ENCODE measurements around the gene PGP. TPM values are rescaled to one million over a fixed set of nuclear protein-coding genes. Genes with fewer than 3 reads are reported as not detected.

PGP gene
- total RNA-seq, 1 experiment from 2014 or later, result 48.7 TPM

GRCh38 chr16:2198283-2198682 lies 16.4 kb downstream of the PGP start:
- Histone ChIP-seq H3K9me3 (ENCODE audit: control insufficient read depth, insufficient read depth, low read depth, low read length) (no peaks in the 10 kb centered on the region), H3K4me3 (ENCODE audit: low read depth in 2 of 2, low read length in 2 of 2) (no peak overlapping the region), H3K27me3 (ENCODE audit: control insufficient read depth, insufficient read depth, low read length) (no peaks in the 10 kb centered on the region), H3K27ac (ENCODE audit: low read length) (no peak overlapping the region), H3K36me3 (ENCODE audit: control insufficient read depth, insufficient read depth, low read length) (no peaks in the 10 kb centered on the region), H3K4me1 (ENCODE audit: control insufficient read depth, insufficient read depth, low read length) (no peaks in the 10 kb centered on the region; the same call in none of the 2 replicates)
- intact Hi-C loops (cut with micrococcal nuclease; ENCODE audit: unreplicated experiment), result no loop called here
- no TSS peak for BruUV-seq (replicated peaks)
- ChIA-PET POLR2A (no interaction called here), CTCF (interaction anchor here (0.5 kb wide), 1 partner anchor 737 kb away, joined by 9 read pairs; no protein-coding TSS in a partner anchor)
- DNase-seq (ENCODE audit: low read depth, low spot score), result no peak
- TF ChIP-seq REST (IDR thresholded peaks at IDR 0.05; ENCODE audit: insufficient read depth in 1 of 2, low read depth in 2 of 2, low read length in 1 of 2) (no peak), TCF7L2 (IDR thresholded peaks at IDR 0.05; ENCODE audit: low read depth, low read length) (no peak), POLR2AphosphoS5 (IDR thresholded peaks at IDR 0.05; ENCODE audit: low read depth, low read length) (no peak)
- TF ChIP-seq, protein P1, sequence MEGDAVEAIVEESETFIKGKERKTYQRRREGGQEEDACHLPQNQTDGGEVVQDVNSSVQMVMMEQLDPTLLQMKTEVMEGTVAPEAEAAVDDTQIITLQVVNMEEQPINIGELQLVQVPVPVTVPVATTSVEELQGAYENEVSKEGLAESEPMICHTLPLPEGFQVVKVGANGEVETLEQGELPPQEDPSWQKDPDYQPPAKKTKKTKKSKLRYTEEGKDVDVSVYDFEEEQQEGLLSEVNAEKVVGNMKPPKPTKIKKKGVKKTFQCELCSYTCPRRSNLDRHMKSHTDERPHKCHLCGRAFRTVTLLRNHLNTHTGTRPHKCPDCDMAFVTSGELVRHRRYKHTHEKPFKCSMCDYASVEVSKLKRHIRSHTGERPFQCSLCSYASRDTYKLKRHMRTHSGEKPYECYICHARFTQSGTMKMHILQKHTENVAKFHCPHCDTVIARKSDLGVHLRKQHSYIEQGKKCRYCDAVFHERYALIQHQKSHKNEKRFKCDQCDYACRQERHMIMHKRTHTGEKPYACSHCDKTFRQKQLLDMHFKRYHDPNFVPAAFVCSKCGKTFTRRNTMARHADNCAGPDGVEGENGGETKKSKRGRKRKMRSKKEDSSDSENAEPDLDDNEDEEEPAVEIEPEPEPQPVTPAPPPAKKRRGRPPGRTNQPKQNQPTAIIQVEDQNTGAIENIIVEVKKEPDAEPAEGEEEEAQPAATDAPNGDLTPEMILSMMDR (IDR thresholded peaks at IDR 0.05), result no peak
- in situ Hi-C loops (cut with HindIII; ENCODE audit: low pct_unique_long_range_greater_than_20kb, low sequenced_read_pairs), result no loop called here
- no peak for ATAC-seq

DNA sequence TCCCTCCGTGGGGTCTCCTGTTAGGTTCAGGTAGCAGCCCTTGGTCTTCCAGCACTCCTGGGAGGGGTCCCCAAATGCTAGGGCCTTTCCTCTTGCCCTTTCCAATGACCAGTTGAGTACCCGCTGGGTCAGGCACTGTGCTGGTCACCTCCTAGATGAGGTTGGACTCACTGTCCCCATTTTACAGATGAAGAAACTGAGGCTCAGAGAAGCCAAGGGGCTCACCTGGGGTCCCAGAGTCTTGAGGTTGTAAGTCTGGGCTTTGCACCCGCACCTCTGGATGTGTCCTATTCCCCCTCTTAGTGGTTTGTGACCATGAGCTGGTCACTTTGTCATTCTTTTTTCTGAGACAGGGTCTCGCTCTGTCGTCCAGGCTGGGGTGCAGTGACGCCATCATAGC lies 16.9 kb downstream of the PGP start:
- CTCF ChIA-PET, result interaction anchor here (0.5 kb wide), 1 partner anchor 737 kb away, joined by 9 read pairs; no protein-coding TSS in a partner anchor
- no peaks in the 10 kb centered on the region for H3K9me3 ChIP-seq (ENCODE audit: control insufficient read depth, insufficient read depth, low read depth, low read length)
- intact Hi-C loops (cut with micrococcal nuclease; ENCODE audit: unreplicated experiment) (no loop called here), in situ Hi-C loops (cut with HindIII; ENCODE audit: low pct_unique_long_range_greater_than_20kb, low sequenced_read_pairs) (no loop called here)
- H3K4me1 ChIP-seq (ENCODE audit: control insufficient read depth, insufficient read depth, low read length), result no peaks in the 10 kb centered on the region; the same call in none of the 2 replicates
- no peak overlapping the region for H3K27ac ChIP-seq (ENCODE audit: low read length)
- no peak overlapping the region for H3K4me3 ChIP-seq (ENCODE audit: low read depth in 2 of 2, low read length in 2 of 2)
- POLR2A ChIA-PET, result interaction anchor here (0.6 kb wide), 1 partner anchor 76 kb away, joined by 5 read pairs; no protein-coding TSS in a partner anchor
- DNase-seq (ENCODE audit: low read depth, low spot score), result no peak
- no peaks in the 10 kb centered on the region for H3K27me3 ChIP-seq (ENCODE audit: control insufficient read depth, insufficient read depth, low read length)
- ATAC-seq, result no peak
- H3K36me3 ChIP-seq (ENCODE audit: control insufficient read depth, insufficient read depth, low read length), result no peaks in the 10 kb centered on the region
- BruUV-seq (replicated peaks), result no TSS peak
- TF ChIP-seq POLR2AphosphoS5 (IDR thresholded peaks at IDR 0.05; ENCODE audit: low read depth, low read length) (no peak), SIN3A (IDR thresholded peaks at IDR 0.05; ENCODE audit: borderline replicate concordance, insufficient read depth, low read depth, low read length) (no peak), REST (IDR thresholded peaks at IDR 0.05; ENCODE audit: insufficient read depth in 1 of 2, low read depth in 2 of 2, low read length in 1 of 2) (no peak), TCF7L2 (IDR thresholded peaks at IDR 0.05; ENCODE audit: low read depth, low read length) (no peak)
- TF ChIP-seq, protein P1 (IDR thresholded peaks at IDR 0.05), result no peak
